K562 (cell line): ENCODE data around the gene IGFBPL1.

ENCODE experiments used
- ARID3A ChIP-seq: IDR thresholded peaks from 2 replicates; pipeline ENCODE4 v1.6.1; 2012; ENCODE audit warnings: low read depth, low read length, improper control_type of control experiment, borderline replicate concordance
- CC2D1A ChIP-seq: fragments of 450-650 bp; IDR thresholded peaks from 2 replicates; pipeline ENCODE4 v1.6.1; 2017; ENCODE audit warnings: mild to moderate bottlenecking
- CHD7 ChIP-seq: fragments of 200-600 bp; sonication (generic); IDR thresholded peaks from one replicate; pipeline ENCODE4 v1.6.1; 2012; ENCODE audit warnings: mild to moderate bottlenecking, low read depth, low read length, inconsistent platforms
- GATAD2B ChIP-seq: fragments of 450-650 bp; IDR thresholded peaks from 2 replicates; pipeline ENCODE4 v1.6.1; 2017; ENCODE audit warnings: mild to moderate bottlenecking, borderline replicate concordance
- POLR2A ChIP-seq: fragments of 450-650 bp; conservative IDR thresholded peaks from 2 replicates; pipeline ENCODE4 v1.6.1; 2016
- SNIP1 ChIP-seq: fragments of 450-650 bp; IDR thresholded peaks from 2 replicates; pipeline ENCODE4 v1.7.1; 2017; ENCODE audit warnings: low read depth, mild to moderate bottlenecking
- TOE1 ChIP-seq, 2 experiments: fragments of 450-650 bp in 1 of 2; sonication (generic) in 1 of 2; formaldehyde crosslinking in 1 of 2; IDR thresholded peaks; 2 replicates each; pipeline versions ENCODE4 v1.7.1 to v1.8.0; 2016 to 2022; ENCODE audit warnings: borderline replicate concordance in 2 of 2, mild to moderate bottlenecking in 2 of 2, antibody characterized with exemption in 1 of 2, inconsistent platforms in 1 of 2, low read depth in 1 of 2, missing genetic modification reagents in 1 of 2, moderate library complexity in 1 of 2
- ZC3H4 ChIP-seq: sonication (generic); formaldehyde crosslinking; IDR thresholded peaks from 2 replicates; pipeline ENCODE4 v1.9.0; 2021; ENCODE audit warnings: missing genetic modification reagents, borderline replicate concordance
- ZEB2 ChIP-seq: fragments of 450-650 bp; IDR thresholded peaks from 2 replicates; pipeline ENCODE4 v1.6.1; 2016
- ZNF384 ChIP-seq: IDR thresholded peaks from 2 replicates; pipeline ENCODE4 v1.6.1; 2012; ENCODE audit warnings: low read depth, low read length, improper control_type of control experiment

GRCh38 chr9:38413283-38413682 lies 11.0 kb downstream of the IGFBPL1 start:
- no peak for TF ChIP-seq TOE1 (IDR thresholded peaks at IDR 0.05; ENCODE audit: borderline replicate concordance)
- TF ChIP-seq TOE1 (CRISPR knock-in tag; IDR thresholded peaks at IDR 0.05; ENCODE audit: borderline replicate concordance, low read depth): no peak
- TF ChIP-seq GATAD2B: no peak
- no peak for TF ChIP-seq CC2D1A
- no peak for TF ChIP-seq CHD7
- TF ChIP-seq SNIP1: no peak
- no peak for TF ChIP-seq ARID3A
- no peak for TF ChIP-seq POLR2A
- TF ChIP-seq ZC3H4 (CRISPR knock-in tag): no peak
- TF ChIP-seq ZNF384: no peak
- no peak for TF ChIP-seq ZEB2
